IMR-90 (cell line): ENCODE results near the gene RCOR3. TPM values are rescaled to one million over a fixed set of nuclear protein-coding genes. Genes with fewer than 3 reads are reported as not detected.

Experiments used
- ATAC-seq: fragments of 200-7000 bp; cut with Tn5 transposase; 2 replicates; pipeline ENCODE4 v1.9.1; 2020; ENCODE audit warnings: low read depth, mild to moderate bottlenecking, moderate library complexity
- BruUV-seq: library from RNA; stranded (reverse); fragments of 400-500 nt; replicated peaks from 2 replicates; lab custom pipeline; 2021; lab: Mats Ljungman, UMichigan
- CTCF ChIA-PET: fragments of 300-600 bp; formaldehyde crosslinking; extraction: SDS; loops from one replicate; lab custom pipeline; 2021; ENCODE audit warnings: antibody characterized with exemption; lab: Yijun Ruan, JAX
- POLR2A ChIA-PET: fragments of 300-600 bp; sonication (Branson Sonifier 250); formaldehyde crosslinking; loops from one replicate; lab custom pipeline; 2022; ENCODE audit warnings: antibody characterized with exemption; ENCODE audit not compliant: unreplicated experiment; lab: Charles Lee
- DNase-seq: peaks from one replicate; pipeline ENCODE4 v3.0.0; 2013
- H2AFZ ChIP-seq: replicated peaks from 2 replicates; pipeline ENCODE3; 2013; ENCODE audit warnings: low read length, mild to moderate bottlenecking; ENCODE audit not compliant: poor library complexity
- H2AK5ac ChIP-seq: 2 replicates; pipeline ENCODE4 v1.6.1; 2013; ENCODE audit warnings: low read depth, low read length, inconsistent platforms
- H2AK9ac ChIP-seq: replicated peaks from 2 replicates; pipeline ENCODE3; 2013; ENCODE audit warnings: mild to moderate bottlenecking, low read depth, low read length, moderate library complexity; ENCODE audit not compliant: poor library complexity
- H2BK120ac ChIP-seq: 2 replicates; pipeline ENCODE4 v1.6.1; 2013; ENCODE audit warnings: low read depth, low read length, inconsistent platforms
- H2BK15ac ChIP-seq: 3 replicates; pipeline ENCODE4 v1.6.1; 2013; ENCODE audit warnings: low read depth, low read length, inconsistent platforms
- H2BK20ac ChIP-seq: 2 replicates; pipeline ENCODE4 v1.6.1; 2013; ENCODE audit warnings: low read depth, mild to moderate bottlenecking, inconsistent platforms, low read length, moderate library complexity
- H2BK5ac ChIP-seq: 2 replicates; pipeline ENCODE4 v1.6.1; 2013; ENCODE audit warnings: mild to moderate bottlenecking, low read depth, low read length, inconsistent platforms; ENCODE audit not compliant: poor library complexity, severe bottlenecking
- H3K14ac ChIP-seq: replicated peaks from 2 replicates; pipeline ENCODE4 v1.6.1; 2013; ENCODE audit warnings: low read depth, low read length, inconsistent platforms
- H3K18ac ChIP-seq: 2 replicates; pipeline ENCODE4 v1.6.1; 2013; ENCODE audit warnings: low read depth, low read length, control low read depth
- H3K23ac ChIP-seq: 2 replicates; pipeline ENCODE4 v1.6.1; 2013; ENCODE audit warnings: low read depth, low read length, inconsistent platforms
- H3K27ac ChIP-seq: 2 replicates; pipeline ENCODE4 v1.5.1; 2013; ENCODE audit warnings: mild to moderate bottlenecking, control low read depth, low read length; ENCODE audit not compliant: insufficient read depth
- H3K27me3 ChIP-seq: 2 replicates; pipeline ENCODE4 v1.6.1; 2013; ENCODE audit warnings: low read length; ENCODE audit not compliant: control insufficient read depth, insufficient read depth
- H3K36me3 ChIP-seq: 2 replicates; pipeline ENCODE4 v1.6.1; 2013; ENCODE audit warnings: low read length, mixed read lengths; ENCODE audit not compliant: control insufficient read depth, insufficient read depth
- H3K4ac ChIP-seq: 2 replicates; pipeline ENCODE4 v1.6.1; 2013; ENCODE audit warnings: low read depth, low read length, inconsistent platforms
- H3K4me1 ChIP-seq: 2 replicates; pipeline ENCODE4 v1.6.1; 2013; ENCODE audit warnings: low read length, mixed read lengths; ENCODE audit not compliant: control insufficient read depth, insufficient read depth
- H3K4me2 ChIP-seq: 2 replicates; pipeline ENCODE4 v1.6.1; 2013; ENCODE audit warnings: low read depth, mild to moderate bottlenecking, control low read depth, low read length, moderate library complexity
- H3K4me3 ChIP-seq: 2 replicates; pipeline ENCODE4 v1.5.1; 2013; ENCODE audit warnings: low read depth, mild to moderate bottlenecking, control low read depth, low read length, moderate library complexity; ENCODE audit not compliant: insufficient read depth
- H3K56ac ChIP-seq: 2 replicates; pipeline ENCODE4 v1.6.1; 2013; ENCODE audit warnings: low read length, inconsistent platforms; ENCODE audit not compliant: insufficient read depth; ENCODE audit errors: extremely low read depth
- H3K79me1 ChIP-seq, 2 experiments: 2 replicates each; pipeline ENCODE4 v1.6.1; 2013; ENCODE audit warnings: low read length in 2 of 2, inconsistent platforms in 1 of 2, low read depth in 1 of 2
- H3K9ac ChIP-seq: 2 replicates; pipeline ENCODE4 v1.6.1; 2013; ENCODE audit warnings: low read depth, low read length, control low read depth
- H3K9me1 ChIP-seq: 2 replicates; pipeline ENCODE4 v1.6.1; 2013; ENCODE audit warnings: low read length, inconsistent platforms; ENCODE audit not compliant: insufficient read depth
- H3K9me3 ChIP-seq: 2 replicates; pipeline ENCODE4 v1.6.1; 2013; ENCODE audit warnings: low read length; ENCODE audit not compliant: control insufficient read depth, insufficient read depth
- H4K20me1 ChIP-seq: 2 replicates; pipeline ENCODE4 v1.6.1; 2013; ENCODE audit warnings: low read length, inconsistent platforms; ENCODE audit not compliant: insufficient read depth
- H4K5ac ChIP-seq: 2 replicates; pipeline ENCODE4 v1.6.1; 2013; ENCODE audit warnings: mild to moderate bottlenecking, low read depth, low read length, control low read depth
- H4K8ac ChIP-seq, 2 experiments: 2 replicates each; pipeline ENCODE4 v1.6.1; 2013; ENCODE audit warnings: low read depth in 2 of 2, low read length in 2 of 2, control low read depth in 1 of 2, inconsistent platforms in 1 of 2
- H4K91ac ChIP-seq: 2 replicates; pipeline ENCODE4 v1.6.1; 2013; ENCODE audit warnings: low read depth, low read length, inconsistent platforms; ENCODE audit not compliant: insufficient read depth
- CHD1 ChIP-seq: IDR thresholded peaks from 2 replicates; pipeline ENCODE4 v1.6.1; 2012; ENCODE audit warnings: low read depth, low read length, improper control_type of control experiment
- FOS ChIP-seq: fragments of 150-350 bp; IDR thresholded peaks from 2 replicates; pipeline ENCODE4 v1.6.1; 2016; ENCODE audit warnings: low read depth, low read length
- MAFK ChIP-seq: IDR thresholded peaks from 2 replicates; pipeline ENCODE4 v1.6.1; 2012; ENCODE audit warnings: low read depth, low read length, improper control_type of control experiment
- MXI1 ChIP-seq: IDR thresholded peaks from 2 replicates; pipeline ENCODE4 v1.6.1; 2012; ENCODE audit warnings: low read depth, mild to moderate bottlenecking, low read length, moderate library complexity, borderline replicate concordance
- POLR2A ChIP-seq: IDR thresholded peaks from 2 replicates; pipeline ENCODE4 v1.6.1; 2012; ENCODE audit warnings: mild to moderate bottlenecking, low read depth, low read length
- WGBS, 2 experiments: methylation state at CpG; one replicate each; pipeline versions ENCODE4 v1.1.5 to v1.1.7; 2013; ENCODE audit warnings: missing lambda C conversion rate in 2 of 2; ENCODE audit not compliant: insufficient read length in 1 of 2; ENCODE audit errors: extremely low coverage in 2 of 2; 5-methylcytosine and 5-hydroxymethylcytosine counted together
- dilution Hi-C: fragments of 300-500 bp; cut with HindIII; formaldehyde crosslinking; loops from one replicate; pipeline ENCODE4 v1.14.3; 2018; ENCODE audit warnings: low sequenced_read_pairs; ENCODE audit not compliant: unreplicated experiment
- in situ Hi-C: fragments of 300-500 bp; cut with MboI; formaldehyde crosslinking; loops from 3 replicates; pipeline ENCODE4 v1.14.3; 2019; ENCODE audit warnings: low sequenced_read_pairs, inconsistent platforms, mixed read lengths
- intact Hi-C: fragments of 100-400 bp; cut with micrococcal nuclease; formaldehyde crosslinking; loops from 2 replicates; pipeline ENCODE4 v1.10.0; 2022
- polyA plus RNA-seq, 3 experiments: library from polyadenylated mRNA; depleted of rRNA; stranded (reverse); fragments of >200 nt; gene quantifications; 2 replicates each; pipeline ENCODE4 v1.2.3, GENCODE V29; 2012; ENCODE audit warnings: low replicate concordance in 1 of 3
- total RNA-seq: library from RNA; depleted of rRNA; stranded (reverse); fragments of >200 nt; gene quantifications from 2 replicates; pipeline ENCODE4 v1.2.3, GENCODE V29; 2012
- TF ChIP-seq, protein P1 (sequence below): fragments of 150-350 bp; IDR thresholded peaks from 2 replicates; pipeline ENCODE4 v1.6.1; 2016; ENCODE audit warnings: low read depth, mild to moderate bottlenecking, low read length, moderate library complexity, borderline replicate concordance
- TF ChIP-seq, protein P2 (sequence below): conservative IDR thresholded peaks from 2 replicates; pipeline ENCODE4 v1.5.1; 2012; ENCODE audit warnings: mild to moderate bottlenecking, low read depth, low read length, improper control_type of control experiment

Gene RCOR3
- total and polyA plus RNA-seq, 2 of the 4 experiments (the other 2 are of a cell fraction), result 8.1 to 16.4 TPM

GRCh38 chr1:211355873-211356272 lies 96.7 kb downstream of the RCOR3 start:
- H3K9me3 ChIP-seq, result no peaks in the 10 kb centered on the region
- H4K91ac ChIP-seq, result no peak overlapping the region
- peaks cover 6% of the 10 kb centered on the region for H3K4me1 ChIP-seq
- in situ Hi-C loops, result no loop called here
- no peak overlapping the region for H3K27ac ChIP-seq
- no peak overlapping the region for H3K4me2 ChIP-seq
- DNase-seq, result no peak
- H2BK20ac ChIP-seq, result no peak overlapping the region
- no peak overlapping the region for H4K8ac ChIP-seq
- intact Hi-C loops, result no loop called here
- ChIA-PET CTCF (no interaction called here), POLR2A (no interaction called here)
- BruUV-seq, result no TSS peak
- no peak overlapping the region for H3K18ac ChIP-seq
- H3K23ac ChIP-seq, result no peak overlapping the region
- H3K79me1 ChIP-seq, result peaks cover 27% of the 10 kb centered on the region in 2 experiments
- peaks cover 3% of the 10 kb centered on the region; the same call in 1 of the 2 replicates for H4K20me1 ChIP-seq
- no peak overlapping the region for H3K4me3 ChIP-seq
- no peak for ATAC-seq
- H2BK5ac ChIP-seq, result no peak overlapping the region
- H3K36me3 ChIP-seq, result peaks cover 23% of the 10 kb centered on the region
- no peak overlapping the region for H2AK9ac ChIP-seq
- H3K27me3 ChIP-seq, result no peaks in the 10 kb centered on the region
- no peak overlapping the region for H3K4ac ChIP-seq
- H2AFZ ChIP-seq, result no peak overlapping the region
- WGBS, 2 experiments, result 100% methylated on average over 2 of the region's 4 CpGs; no CpG with 5 or more reads in 1 of the 2 experiments
- peaks cover 11% of the 10 kb centered on the region; the same call in 1 of the 2 replicates for H3K9me1 ChIP-seq
- no peak overlapping the region for H2AK5ac ChIP-seq
- no peak overlapping the region for H3K14ac ChIP-seq
- H2BK15ac ChIP-seq, result no peak overlapping the region
- dilution Hi-C loops, result no loop called here
- TF ChIP-seq FOS (no peak), POLR2A (no peak), MAFK (no peak), MXI1 (no peak), CHD1 (no peak)
- TF ChIP-seq, protein P1, sequence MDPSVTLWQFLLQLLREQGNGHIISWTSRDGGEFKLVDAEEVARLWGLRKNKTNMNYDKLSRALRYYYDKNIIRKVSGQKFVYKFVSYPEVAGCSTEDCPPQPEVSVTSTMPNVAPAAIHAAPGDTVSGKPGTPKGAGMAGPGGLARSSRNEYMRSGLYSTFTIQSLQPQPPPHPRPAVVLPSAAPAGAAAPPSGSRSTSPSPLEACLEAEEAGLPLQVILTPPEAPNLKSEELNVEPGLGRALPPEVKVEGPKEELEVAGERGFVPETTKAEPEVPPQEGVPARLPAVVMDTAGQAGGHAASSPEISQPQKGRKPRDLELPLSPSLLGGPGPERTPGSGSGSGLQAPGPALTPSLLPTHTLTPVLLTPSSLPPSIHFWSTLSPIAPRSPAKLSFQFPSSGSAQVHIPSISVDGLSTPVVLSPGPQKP, result no peak
- TF ChIP-seq, protein P2, sequence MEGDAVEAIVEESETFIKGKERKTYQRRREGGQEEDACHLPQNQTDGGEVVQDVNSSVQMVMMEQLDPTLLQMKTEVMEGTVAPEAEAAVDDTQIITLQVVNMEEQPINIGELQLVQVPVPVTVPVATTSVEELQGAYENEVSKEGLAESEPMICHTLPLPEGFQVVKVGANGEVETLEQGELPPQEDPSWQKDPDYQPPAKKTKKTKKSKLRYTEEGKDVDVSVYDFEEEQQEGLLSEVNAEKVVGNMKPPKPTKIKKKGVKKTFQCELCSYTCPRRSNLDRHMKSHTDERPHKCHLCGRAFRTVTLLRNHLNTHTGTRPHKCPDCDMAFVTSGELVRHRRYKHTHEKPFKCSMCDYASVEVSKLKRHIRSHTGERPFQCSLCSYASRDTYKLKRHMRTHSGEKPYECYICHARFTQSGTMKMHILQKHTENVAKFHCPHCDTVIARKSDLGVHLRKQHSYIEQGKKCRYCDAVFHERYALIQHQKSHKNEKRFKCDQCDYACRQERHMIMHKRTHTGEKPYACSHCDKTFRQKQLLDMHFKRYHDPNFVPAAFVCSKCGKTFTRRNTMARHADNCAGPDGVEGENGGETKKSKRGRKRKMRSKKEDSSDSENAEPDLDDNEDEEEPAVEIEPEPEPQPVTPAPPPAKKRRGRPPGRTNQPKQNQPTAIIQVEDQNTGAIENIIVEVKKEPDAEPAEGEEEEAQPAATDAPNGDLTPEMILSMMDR, result no peak
- H3K56ac ChIP-seq, result no peak overlapping the region
- no peak overlapping the region for H2BK120ac ChIP-seq
- no peak overlapping the region for H3K9ac ChIP-seq
- no peak overlapping the region for H4K5ac ChIP-seq
